Spleen (tissue), 7 donors: ENCODE measurements around the gene FAM136A.

Source experiments
- CTCF ChIP-seq, 11 experiments: fragments of 200-600 bp in 7 of 11; fragments of 450-650 bp in 4 of 11; sonication (generic) in 4 of 11; IDR thresholded peaks in 8 of 11; conservative IDR thresholded peaks in 3 of 11; 1 replicate in 7 of 11; 2 replicates in 4 of 11; pipeline versions ENCODE4 v1.4.0 to v1.8.0; 2016 to 2021; ENCODE audit warnings: antibody characterized with exemption in 11 of 11, inconsistent platforms in 4 of 11, mild to moderate bottlenecking in 1 of 11
- POLR2A ChIP-seq, 3 donors: fragments of 450-650 bp; IDR thresholded peaks; one replicate each; pipeline ENCODE4 v1.5.1; 2017; ENCODE audit warnings: antibody characterized with exemption in 3 of 3, mild to moderate bottlenecking in 1 of 3
- POLR2AphosphoS5 ChIP-seq, 3 donors: sonication (generic); formaldehyde crosslinking; IDR thresholded peaks; one replicate each; pipeline ENCODE4 v1.5.1; 2017; ENCODE audit warnings: antibody characterized with exemption in 3 of 3
- donor health status: DM: no; HTN: no; CAD: no; lungs with moderate emphysema.
- donor health status: DM: no; HTN: no; CAD: no.
- donor health status: DM: no; HTN: no; CAD: no.

GRCh38 chr2:70340075-70340474 is 38.2 kb upstream of the FAM136A start:
- TF ChIP-seq POLR2A (IDR thresholded peaks at IDR 0.05): no peak
- TF ChIP-seq CTCF (IDR thresholded peaks at IDR 0.05 in 8 of 11, conservative IDR thresholded peaks at IDR 0.05 in 3 of 11): no peak
- TF ChIP-seq POLR2AphosphoS5 (IDR thresholded peaks at IDR 0.05): no peak
